K562 (cell line): ENCODE data around the gene STXBP4.
"Not testable (repeated sequence)": the region's sequence is repeated elsewhere in the genome, so short reads cannot be mapped to it uniquely, and the experiment has no call there.

Source experiments
- CTCF ChIP-seq, 3 experiments: IDR thresholded peaks in 2 of 3; conservative IDR thresholded peaks in 1 of 3; 2 replicates each; pipeline ENCODE4 v1.5.1; 2011 to 2012; ENCODE audit warnings: low read length in 3 of 3, mild to moderate bottlenecking in 3 of 3, control low read depth in 2 of 3, improper control_type of control experiment in 1 of 3, inconsistent platforms in 1 of 3, low read depth in 1 of 3, mixed read lengths in 1 of 3, moderate library complexity in 1 of 3; ENCODE audit not compliant: insufficient read depth in 2 of 3
- DDX20 ChIP-seq: fragments of 450-650 bp; IDR thresholded peaks from 2 replicates; pipeline ENCODE4 v1.6.1; 2016; ENCODE audit warnings: missing genetic modification characterization, low read depth, mild to moderate bottlenecking, missing compliant biosample characterization, moderate library complexity
- MYBL2 ChIP-seq, 2 experiments: fragments of 450-650 bp in 1 of 2; sonication (generic) in 1 of 2; formaldehyde crosslinking in 1 of 2; IDR thresholded peaks; 2 replicates each; pipeline versions ENCODE4 v1.6.1 to v1.8.1; 2017 to 2022; ENCODE audit warnings: borderline replicate concordance in 1 of 2, inconsistent platforms in 1 of 2, low read depth in 1 of 2, mild to moderate bottlenecking in 1 of 2, missing genetic modification reagents in 1 of 2, moderate library complexity in 1 of 2
- NBN ChIP-seq: fragments of 450-650 bp; IDR thresholded peaks from 2 replicates; pipeline ENCODE4 v1.6.1; 2016; ENCODE audit warnings: low read depth, mild to moderate bottlenecking
- SIX5 ChIP-seq, 2 experiments: IDR thresholded peaks; 2 replicates each; pipeline ENCODE4 v1.6.1; 2011; ENCODE audit warnings: low read length in 2 of 2, borderline replicate concordance in 1 of 2, low read depth in 1 of 2, mild to moderate bottlenecking in 1 of 2, moderate library complexity in 1 of 2; ENCODE audit not compliant: insufficient read depth in 1 of 2

- not testable (repeated sequence) for TF ChIP-seq CTCF (IDR thresholded peaks at IDR 0.05 in 2 of 3, conservative IDR thresholded peaks at IDR 0.05 in 1 of 3; ENCODE audit: insufficient read depth in 2 of 3, low read depth in 1 of 3, low read length in 3 of 3); MYBL2 (IDR thresholded peaks at IDR 0.05; ENCODE audit: low read depth); MYBL2 (CRISPR knock-in tag; IDR thresholded peaks at IDR 0.05; ENCODE audit: borderline replicate concordance); DDX20 (tag); SIX5 (IDR thresholded peaks at IDR 0.05; ENCODE audit: borderline replicate concordance in 1 of 2, insufficient read depth in 1 of 2, low read depth in 1 of 2, low read length in 2 of 2); NBN
Observed at GRCh38 chr17:55073467-55073866, 104.9 kb downstream of the STXBP4 start.
